ENCODE measurements around the gene IFT81. TPM values are rescaled to one million over a fixed set of nuclear protein-coding genes. Genes with fewer than 3 reads are reported as not detected.
A peak's percentile ranks its signal among the peaks of the same experiment; 100 is the strongest.

IFT81 gene
- total and polyA plus RNA-seq, 2 donors from 2014 or later, result 6.5 to 16.6 TPM

- Histone ChIP-seq H3K9me3 (ENCODE audit: control insufficient read depth in 2 of 3, insufficient read depth in 1 of 3, low read length in 3 of 3) (no peaks in the 10 kb centered on the region), H3K4me1 (ENCODE audit: control insufficient read depth in 2 of 3, insufficient read depth in 2 of 3, low read depth in 1 of 3, low read length in 3 of 3) (peaks cover 0 to 5% (median 2%) of the 10 kb centered on the region in 3 donors), H3K9ac (ENCODE audit: low read length in 3 of 3) (no peak overlapping the region), H3K4me3 (ENCODE audit: low read length in 3 of 3) (no peak overlapping the region), H3K36me3 (ENCODE audit: control insufficient read depth in 2 of 3, insufficient read depth in 3 of 3, low read length in 3 of 3) (no peaks in the 10 kb centered on the region), H3K27me3 (ENCODE audit: control insufficient read depth, insufficient read depth, low read length) (no peaks in the 10 kb centered on the region), H3K27ac (ENCODE audit: low read depth in 2 of 2, low read length in 2 of 2) (no peak overlapping the region)
- no peak for DNase-seq
- TF ChIP-seq CTCF (IDR thresholded peaks at IDR 0.05; ENCODE audit: borderline replicate concordance, extremely low read depth, insufficient read depth), result no peak
- intact Hi-C loops (cut with DNase I), result no loop called here
- no peak for FAIRE-seq
Observed at GRCh38 chr12:110235383-110235782, 111.2 kb downstream of the IFT81 start.

GRCh38 chr12:110243227-110243626 lies 119.1 kb downstream of the IFT81 start:
- intact Hi-C loops (cut with DNase I), result no loop called here
- DNase-seq (no peak), FAIRE-seq (no peak)
- Histone ChIP-seq H3K9ac (ENCODE audit: low read length in 3 of 3) (no peak overlapping the region), H3K36me3 (ENCODE audit: control insufficient read depth in 2 of 3, insufficient read depth in 3 of 3, low read length in 3 of 3) (peaks cover 0 to 5% (median 0%) of the 10 kb centered on the region in 3 donors), H3K4me3 (ENCODE audit: low read length in 3 of 3) (no peak overlapping the region), H3K27me3 (ENCODE audit: control insufficient read depth, insufficient read depth, low read length) (no peaks in the 10 kb centered on the region), H3K4me1 (ENCODE audit: control insufficient read depth in 2 of 3, insufficient read depth in 2 of 3, low read depth in 1 of 3, low read length in 3 of 3) (peaks cover 2 to 35% (median 23%) of the 10 kb centered on the region in 3 donors), H3K27ac (ENCODE audit: low read depth in 2 of 2, low read length in 2 of 2) (no peak overlapping the region), H3K9me3 (ENCODE audit: control insufficient read depth in 2 of 3, insufficient read depth in 1 of 3, low read length in 3 of 3) (no peaks in the 10 kb centered on the region)
- no peak for TF ChIP-seq CTCF (IDR thresholded peaks at IDR 0.05; ENCODE audit: borderline replicate concordance, extremely low read depth, insufficient read depth)

- Histone ChIP-seq H3K9me3 (ENCODE audit: control insufficient read depth in 2 of 3, insufficient read depth in 1 of 3, low read length in 3 of 3) (no peaks in the 10 kb centered on the region), H3K27ac (ENCODE audit: low read depth in 2 of 2, low read length in 2 of 2) (no peak overlapping the region), H3K9ac (ENCODE audit: low read length in 3 of 3) (no peak overlapping the region), H3K4me1 (ENCODE audit: control insufficient read depth in 2 of 3, insufficient read depth in 2 of 3, low read depth in 1 of 3, low read length in 3 of 3) (peaks cover 11 to 46% (median 34%) of the 10 kb centered on the region in 3 donors), H3K36me3 (ENCODE audit: control insufficient read depth in 2 of 3, insufficient read depth in 3 of 3, low read length in 3 of 3) (peaks cover 0 to 5% (median 0%) of the 10 kb centered on the region in 3 donors), H3K27me3 (ENCODE audit: control insufficient read depth, insufficient read depth, low read length) (no peaks in the 10 kb centered on the region), H3K4me3 (ENCODE audit: low read length in 3 of 3) (no peak overlapping the region)
- DNase-seq (no peak), FAIRE-seq (no peak)
- TF ChIP-seq CTCF (IDR thresholded peaks at IDR 0.05; ENCODE audit: borderline replicate concordance, extremely low read depth, insufficient read depth), result no peak
- intact Hi-C loops (cut with DNase I), result no loop called here
Observed at GRCh38 chr12:110244372-110244771, 120.2 kb downstream of the IFT81 start.

- Histone ChIP-seq H3K9me3 (ENCODE audit: control insufficient read depth in 2 of 3, insufficient read depth in 1 of 3, low read length in 3 of 3) (no peaks in the 10 kb centered on the region), H3K4me3 (ENCODE audit: low read length in 3 of 3) (no peak overlapping the region), H3K27me3 (ENCODE audit: control insufficient read depth, insufficient read depth, low read length) (no peaks in the 10 kb centered on the region), H3K27ac (ENCODE audit: low read depth in 2 of 2, low read length in 2 of 2) (peak overlapping the region in 1 of 2 donors; percentile 29), H3K9ac (ENCODE audit: low read length in 3 of 3) (no peak overlapping the region), H3K4me1 (ENCODE audit: control insufficient read depth in 2 of 3, insufficient read depth in 2 of 3, low read depth in 1 of 3, low read length in 3 of 3) (peaks cover 11 to 51% (median 38%) of the 10 kb centered on the region in 3 donors), H3K36me3 (ENCODE audit: control insufficient read depth in 2 of 3, insufficient read depth in 3 of 3, low read length in 3 of 3) (peaks cover 0 to 5% (median 0%) of the 10 kb centered on the region in 3 donors)
- no peak for TF ChIP-seq CTCF (IDR thresholded peaks at IDR 0.05; ENCODE audit: borderline replicate concordance, extremely low read depth, insufficient read depth)
- DNase-seq (no peak), FAIRE-seq (no peak)
- intact Hi-C loops (cut with DNase I), result no loop called here
Observed at GRCh38 chr12:110244829-110245228, 120.7 kb downstream of the IFT81 start.

Data from kidney (tissue), 14 donors.